Effector memory CD8-positive, alpha-beta T cell (primary cell): ENCODE data around the gene AMIGO2.

ENCODE experiments used
- ATAC-seq: fragments of 150-1000 bp; cut with Tn5 transposase; replicated peaks from 2 replicates; pipeline ENCODE4 v1.10.0; 2021; ENCODE audit warnings: mild to moderate bottlenecking, moderate library complexity
- DNase-seq, 3 experiments: peaks; one replicate each; pipeline ENCODE4 v3.0.0; 2021
- H3K27ac Mint-ChIP-seq, 2 donors: one replicate each; pipeline ENCODE4 v1.8.0; 2022; ENCODE audit warnings: mild to moderate bottlenecking in 2 of 2, mixed read lengths in 2 of 2, moderate library complexity in 2 of 2
- H3K27me3 Mint-ChIP-seq, 2 donors: one replicate each; pipeline ENCODE4 v1.8.0; 2022; ENCODE audit warnings: mixed read lengths in 2 of 2
- H3K36me3 Mint-ChIP-seq: one replicate; pipeline ENCODE4 v1.8.0; 2022; ENCODE audit warnings: mild to moderate bottlenecking, moderate library complexity, mixed read lengths; ENCODE audit not compliant: insufficient read depth
- H3K4me1 Mint-ChIP-seq, 2 donors: one replicate each; pipeline ENCODE4 v1.8.0; 2022; ENCODE audit warnings: low read depth in 2 of 2, mixed read lengths in 2 of 2
- H3K4me3 Mint-ChIP-seq, 2 donors: one replicate each; pipeline ENCODE4 v1.8.0; 2022; ENCODE audit warnings: mild to moderate bottlenecking in 2 of 2, mixed read lengths in 2 of 2, moderate library complexity in 2 of 2
- H3K9me3 Mint-ChIP-seq, 2 donors: one replicate each; pipeline ENCODE4 v1.8.0; 2022; ENCODE audit warnings: mixed read lengths in 2 of 2

The AMIGO2 gene

GRCh38 chr12:47088021-47088944 lies 8.5 kb upstream of the AMIGO2 start:
- DNase-seq (no peak), ATAC-seq (no peak)
- H3K4me3 Mint-ChIP-seq, result no peak overlapping the region
- H3K27ac Mint-ChIP-seq, result peak overlapping the region in 1 of 2 donors; percentile 55
- no peaks in the 10 kb centered on the region for H3K9me3 Mint-ChIP-seq
- peaks cover 24 to 42% of the 10 kb centered on the region in 2 donors for H3K4me1 Mint-ChIP-seq
- no peaks in the 10 kb centered on the region for H3K36me3 Mint-ChIP-seq
- H3K27me3 Mint-ChIP-seq, result no peaks in the 10 kb centered on the region

GRCh38 chr12:47087088-47087688 lies 7.4 kb upstream of the AMIGO2 start:
- Mint-ChIP-seq H3K27ac (no peak overlapping the region), H3K36me3 (no peaks in the 10 kb centered on the region), H3K9me3 (no peaks in the 10 kb centered on the region), H3K4me3 (no peak overlapping the region), H3K4me1 (peaks cover 33 to 45% of the 10 kb centered on the region in 2 donors), H3K27me3 (no peaks in the 10 kb centered on the region)
- DNase-seq, result no peak
- ATAC-seq, result no peak

GRCh38 chr12:47085815-47086252 lies 6.1 kb upstream of the AMIGO2 start:
- Mint-ChIP-seq H3K4me3 (peak overlapping the region; percentile 48 to 70), H3K36me3 (peaks cover 6% of the 10 kb centered on the region), H3K27ac (peak overlapping the region; percentile 65 to 94), H3K9me3 (no peaks in the 10 kb centered on the region), H3K4me1 (peaks cover 42 to 50% of the 10 kb centered on the region in 2 donors), H3K27me3 (no peaks in the 10 kb centered on the region)
- DNase-seq, result peak; percentile 23 to 43 (median 26)
- ATAC-seq, result peak; percentile 94

- no peak for DNase-seq
- peak overlapping the region; percentile 54 to 70 for H3K4me3 Mint-ChIP-seq
- H3K9me3 Mint-ChIP-seq, result no peaks in the 10 kb centered on the region
- H3K27ac Mint-ChIP-seq, result peak overlapping the region; percentile 65 to 94
- H3K27me3 Mint-ChIP-seq, result no peaks in the 10 kb centered on the region
- peaks cover 51 to 59% of the 10 kb centered on the region in 2 donors for H3K4me1 Mint-ChIP-seq
- no peak for ATAC-seq
- H3K36me3 Mint-ChIP-seq, result peaks cover 17% of the 10 kb centered on the region
These were observed 4.4 kb upstream of the AMIGO2 start for GRCh38 chr12:47084172-47084571.

- ATAC-seq (no peak), DNase-seq (no peak)
- H3K36me3 Mint-ChIP-seq, result peaks cover 24% of the 10 kb centered on the region
- H3K4me3 Mint-ChIP-seq, result peak overlapping the region in 1 of 2 donors; percentile 70
- no peaks in the 10 kb centered on the region for H3K9me3 Mint-ChIP-seq
- peak overlapping the region; percentile 94 to 96 for H3K27ac Mint-ChIP-seq
- H3K4me1 Mint-ChIP-seq, result peaks cover 57 to 70% of the 10 kb centered on the region in 2 donors
- H3K27me3 Mint-ChIP-seq, result no peaks in the 10 kb centered on the region
These were observed 3.2 kb upstream of the AMIGO2 start for GRCh38 chr12:47082796-47083621.

- peaks cover 57 to 77% of the 10 kb centered on the region in 2 donors for H3K4me1 Mint-ChIP-seq
- peak overlapping the region; percentile 49 to 96 for H3K27ac Mint-ChIP-seq
- H3K9me3 Mint-ChIP-seq, result no peaks in the 10 kb centered on the region
- H3K36me3 Mint-ChIP-seq, result peaks cover 24% of the 10 kb centered on the region
- H3K4me3 Mint-ChIP-seq, result peak overlapping the region in 1 of 2 donors; percentile 70
- ATAC-seq (no peak), DNase-seq (no peak)
- no peaks in the 10 kb centered on the region for H3K27me3 Mint-ChIP-seq
These were observed 2.5 kb upstream of the AMIGO2 start for GRCh38 chr12:47082283-47082682.

DNA sequence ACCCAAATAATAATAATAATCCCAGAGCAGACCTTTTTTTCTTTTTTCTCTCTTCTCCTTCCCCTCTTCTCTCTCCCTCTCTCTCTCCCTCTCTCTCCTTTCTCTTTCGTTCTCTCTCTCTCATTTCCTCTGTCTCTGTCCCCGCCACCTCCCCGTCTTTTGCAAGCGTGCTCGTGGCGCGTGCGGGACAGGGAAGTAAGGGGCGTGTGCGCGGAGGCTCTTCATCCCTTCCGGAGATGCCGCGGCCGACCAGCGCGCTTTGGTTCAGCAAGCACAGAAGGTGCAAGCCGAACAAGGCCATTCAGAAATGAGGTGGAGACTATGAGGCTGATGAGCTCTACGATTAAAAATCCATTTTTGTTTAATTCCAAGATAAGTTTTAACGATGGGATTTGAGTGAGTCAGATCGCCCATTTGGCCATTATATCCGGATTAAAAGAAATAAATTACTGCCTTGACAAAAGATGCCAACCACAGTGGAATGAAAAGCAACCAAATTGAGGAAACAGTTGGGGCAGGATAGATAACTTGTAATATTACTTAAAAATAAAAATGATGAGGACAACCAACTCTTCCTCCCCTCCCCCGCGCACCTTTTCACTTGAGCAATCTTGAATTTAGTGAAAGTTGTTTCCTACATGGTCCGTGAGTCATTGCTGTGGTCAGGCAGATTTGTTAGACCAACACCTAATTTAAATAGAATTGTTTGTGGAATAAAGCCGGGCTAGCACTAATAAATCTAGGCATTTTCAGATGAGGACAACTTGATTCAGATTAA lies 1.2 kb upstream of the AMIGO2 start:
- peak; percentile 20 to 37 (median 29) for DNase-seq
- Mint-ChIP-seq H3K4me1 (peaks cover 57 to 86% of the 10 kb centered on the region in 2 donors), H3K36me3 (peaks cover 24% of the 10 kb centered on the region), H3K9me3 (no peaks in the 10 kb centered on the region), H3K27me3 (no peaks in the 10 kb centered on the region), H3K4me3 (peak overlapping the region; percentile 89 to 93), H3K27ac (peak overlapping the region; percentile 96 to 98)
- ATAC-seq, result peak; percentile 37

DNA sequence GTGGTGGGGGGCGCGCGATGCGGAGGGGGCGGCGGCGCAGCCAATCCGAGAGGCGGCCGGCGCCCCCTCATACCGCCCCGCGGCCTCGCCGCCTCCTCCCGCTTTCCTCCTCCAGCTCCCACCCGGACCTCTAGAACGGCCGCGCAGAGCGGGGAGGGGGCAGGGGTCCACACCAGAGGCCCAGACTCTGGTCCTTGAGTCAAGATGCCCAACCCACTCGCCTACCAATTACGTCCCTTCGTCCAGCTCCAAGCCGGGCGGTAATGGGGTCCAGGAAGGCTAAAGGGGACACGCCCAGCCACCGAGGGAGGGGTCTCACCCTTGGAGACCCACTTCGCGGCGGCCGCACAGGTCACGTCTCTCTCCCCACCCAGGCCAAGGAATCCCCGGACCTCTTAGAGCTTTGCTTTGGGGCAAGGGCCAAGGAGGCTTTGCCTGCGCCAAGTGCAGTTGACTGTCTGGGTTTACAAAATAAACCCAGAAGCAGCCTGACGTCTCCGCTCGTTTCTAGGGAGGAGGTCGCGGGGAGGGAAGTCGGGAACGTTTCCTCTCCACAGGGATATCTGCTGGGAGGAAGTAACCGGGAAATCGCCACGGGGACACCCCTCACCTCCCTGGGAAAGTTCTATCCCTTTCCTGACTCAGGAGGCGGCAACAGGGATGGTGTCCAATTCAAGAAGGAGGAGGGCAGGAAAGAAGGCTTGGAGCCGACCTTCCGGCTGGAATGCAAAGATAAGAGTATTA lies 394 bp upstream of the AMIGO2 start:
- ATAC-seq (peak; percentile 44), DNase-seq (peak; percentile 27 to 43 (median 31))
- no peaks in the 10 kb centered on the region for H3K9me3 Mint-ChIP-seq
- H3K27ac Mint-ChIP-seq, result peak overlapping the region; percentile 96 to 98
- no peaks in the 10 kb centered on the region for H3K27me3 Mint-ChIP-seq
- H3K4me3 Mint-ChIP-seq, result peak overlapping the region; percentile 89 to 93
- peaks cover 56 to 81% of the 10 kb centered on the region in 2 donors for H3K4me1 Mint-ChIP-seq
- peaks cover 24% of the 10 kb centered on the region for H3K36me3 Mint-ChIP-seq

DNA sequence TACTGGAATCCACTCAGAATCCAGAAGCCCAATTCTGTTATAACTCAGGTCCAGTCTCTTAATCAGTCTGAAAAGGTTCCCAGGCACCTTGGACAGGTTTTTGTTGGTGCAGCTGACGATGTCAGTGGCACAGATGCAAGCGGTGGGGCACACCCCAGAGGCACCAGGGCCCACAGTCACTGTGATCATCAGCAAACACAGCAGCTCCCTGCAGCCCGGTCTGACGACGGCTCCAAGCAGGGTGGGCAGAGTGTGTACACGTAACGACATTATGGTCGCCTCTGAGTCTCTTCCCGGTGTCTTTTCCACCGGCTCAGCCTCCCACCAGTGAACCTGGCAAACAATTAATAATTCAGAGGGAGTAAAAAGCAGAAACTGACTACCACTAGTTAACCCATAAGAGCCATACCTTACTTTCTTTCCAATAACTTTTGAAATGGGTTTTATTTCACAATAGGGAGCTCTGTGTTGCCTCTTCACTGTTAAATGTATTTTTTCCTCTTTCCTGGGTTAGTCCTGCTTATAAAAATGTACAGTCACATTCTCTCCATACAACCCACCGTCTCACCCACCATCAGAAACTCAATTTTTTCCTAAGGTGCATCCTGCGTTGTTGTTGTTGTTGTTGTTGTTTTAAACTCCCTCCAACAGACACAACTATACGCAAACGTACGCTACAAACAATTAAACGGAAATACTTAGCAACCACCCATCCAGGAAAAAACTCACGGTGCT lies 859 bp downstream of the AMIGO2 start:
- H3K4me3 Mint-ChIP-seq, result peak overlapping the region; percentile 96 to 99
- ATAC-seq (peak; percentile 55), DNase-seq (peak; percentile 31 to 49 (median 38))
- H3K4me1 Mint-ChIP-seq, result peaks cover 46 to 68% of the 10 kb centered on the region in 2 donors
- no peaks in the 10 kb centered on the region for H3K27me3 Mint-ChIP-seq
- H3K9me3 Mint-ChIP-seq, result no peaks in the 10 kb centered on the region
- H3K36me3 Mint-ChIP-seq, result peaks cover 24% of the 10 kb centered on the region
- peak overlapping the region; percentile 96 to 98 for H3K27ac Mint-ChIP-seq

DNA sequence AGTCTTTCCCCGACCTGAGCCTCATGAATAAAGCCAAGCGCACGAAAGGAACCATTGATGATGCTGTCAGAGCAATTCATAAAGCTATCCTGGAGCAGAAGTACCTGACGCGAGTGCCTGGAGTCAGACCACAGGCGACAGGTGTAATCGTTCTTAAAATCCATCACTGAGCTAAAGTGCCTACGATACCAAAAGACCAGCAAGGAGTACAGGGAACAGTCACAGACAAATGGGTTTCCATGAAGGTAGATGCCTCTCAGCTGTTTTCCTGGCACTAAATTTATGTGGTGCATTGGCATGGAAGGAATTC lies 1.7 kb downstream of the AMIGO2 start:
- Mint-ChIP-seq H3K4me1 (peaks cover 37 to 60% of the 10 kb centered on the region in 2 donors), H3K27ac (no peak overlapping the region), H3K9me3 (no peaks in the 10 kb centered on the region), H3K4me3 (peak overlapping the region; percentile 96 to 99), H3K36me3 (peaks cover 24% of the 10 kb centered on the region), H3K27me3 (no peaks in the 10 kb centered on the region)
- DNase-seq, result no peak
- ATAC-seq, result no peak

- peaks cover 24% of the 10 kb centered on the region for H3K36me3 Mint-ChIP-seq
- no peak for ATAC-seq
- peaks cover 31 to 54% of the 10 kb centered on the region in 2 donors for H3K4me1 Mint-ChIP-seq
- peak overlapping the region; percentile 96 to 99 for H3K4me3 Mint-ChIP-seq
- no peak overlapping the region for H3K27ac Mint-ChIP-seq
- H3K9me3 Mint-ChIP-seq, result no peaks in the 10 kb centered on the region
- no peaks in the 10 kb centered on the region for H3K27me3 Mint-ChIP-seq
- DNase-seq, result no peak
These were observed 2.3 kb downstream of the AMIGO2 start for GRCh38 chr12:47077206-47078085.
